Right lobe of liver (tissue), 4 donors: Measurements from ENCODE around the gene TUT4.

Experiments
- CTCF ChIP-seq, 4 donors: fragments of 200-600 bp in 3 of 4; fragments of 450-650 bp in 1 of 4; IDR thresholded peaks; one replicate each; pipeline versions ENCODE4 v1.5.1 to v1.8.0; 2016 to 2022; ENCODE audit warnings: antibody characterized with exemption in 4 of 4, mild to moderate bottlenecking in 2 of 4
- POLR2A ChIP-seq: fragments of 450-650 bp; IDR thresholded peaks from one replicate; pipeline ENCODE4 v1.6.1; 2017; ENCODE audit warnings: antibody characterized with exemption, mild to moderate bottlenecking
- donor health status: DM: no; HTN: no; CAD: no.
- donor health status: DM: no; HTN: no; CAD: no.
- donor health status: DM: no; HTN: yes; CAD: no.

DNA sequence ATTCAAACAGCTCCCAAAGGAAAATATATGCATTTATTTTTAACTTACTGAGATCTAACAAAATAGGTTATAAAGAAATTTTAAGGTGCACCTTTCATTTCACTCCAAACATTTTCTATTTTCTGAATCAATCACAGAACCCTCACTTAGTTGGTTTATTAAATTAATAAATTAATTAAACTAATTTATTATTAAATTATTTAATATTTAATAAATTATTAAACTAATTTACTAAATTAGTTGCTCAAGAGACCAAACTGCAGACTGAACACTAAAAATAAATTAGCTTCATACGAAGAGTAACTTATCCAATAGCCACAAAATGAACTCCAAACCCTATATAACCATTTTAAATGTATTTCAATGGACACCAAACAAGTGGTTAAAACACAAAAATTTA lies 80.5 kb downstream of the TUT4 start:
- TF ChIP-seq CTCF (IDR thresholded peaks at IDR 0.05), result no peak
- TF ChIP-seq POLR2A, result no peak
